ENCODE results near the gene THRSP.

GRCh38 chr11:78110830-78111229 lies 47.2 kb downstream of the THRSP start:
- TF ChIP-seq, protein P1, sequence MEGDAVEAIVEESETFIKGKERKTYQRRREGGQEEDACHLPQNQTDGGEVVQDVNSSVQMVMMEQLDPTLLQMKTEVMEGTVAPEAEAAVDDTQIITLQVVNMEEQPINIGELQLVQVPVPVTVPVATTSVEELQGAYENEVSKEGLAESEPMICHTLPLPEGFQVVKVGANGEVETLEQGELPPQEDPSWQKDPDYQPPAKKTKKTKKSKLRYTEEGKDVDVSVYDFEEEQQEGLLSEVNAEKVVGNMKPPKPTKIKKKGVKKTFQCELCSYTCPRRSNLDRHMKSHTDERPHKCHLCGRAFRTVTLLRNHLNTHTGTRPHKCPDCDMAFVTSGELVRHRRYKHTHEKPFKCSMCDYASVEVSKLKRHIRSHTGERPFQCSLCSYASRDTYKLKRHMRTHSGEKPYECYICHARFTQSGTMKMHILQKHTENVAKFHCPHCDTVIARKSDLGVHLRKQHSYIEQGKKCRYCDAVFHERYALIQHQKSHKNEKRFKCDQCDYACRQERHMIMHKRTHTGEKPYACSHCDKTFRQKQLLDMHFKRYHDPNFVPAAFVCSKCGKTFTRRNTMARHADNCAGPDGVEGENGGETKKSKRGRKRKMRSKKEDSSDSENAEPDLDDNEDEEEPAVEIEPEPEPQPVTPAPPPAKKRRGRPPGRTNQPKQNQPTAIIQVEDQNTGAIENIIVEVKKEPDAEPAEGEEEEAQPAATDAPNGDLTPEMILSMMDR (IDR thresholded peaks at IDR 0.05), result no peak
- TF ChIP-seq POLR2AphosphoS5 (IDR thresholded peaks at IDR 0.05), result no peak
- TF ChIP-seq POLR2A (IDR thresholded peaks at IDR 0.05; ENCODE audit: low read depth), result no peak
- TF ChIP-seq EP300 (IDR thresholded peaks at IDR 0.05), result no peak

All from esophagus muscularis mucosa (tissue), 4 donors.